HEK293 (cell line): ENCODE data around the gene SUSD6.

ENCODE experiments used
- KLF10 ChIP-seq: fragments of 450-650 bp; IDR thresholded peaks from 2 replicates; pipeline ENCODE4 v1.5.1; 2018; ENCODE audit warnings: missing biosample characterization, mild to moderate bottlenecking, missing genetic modification characterization
- ZBTB44 ChIP-seq: fragments of 450-650 bp; IDR thresholded peaks from 2 replicates; pipeline ENCODE4 v1.5.1; 2018; ENCODE audit warnings: missing biosample characterization, mild to moderate bottlenecking, missing genetic modification characterization
- ZNF24 ChIP-seq: fragments of 450-650 bp; formaldehyde crosslinking; IDR thresholded peaks from 2 replicates; pipeline ENCODE4 v1.5.1; 2016; ENCODE audit warnings: missing biosample characterization, missing genetic modification characterization
- ZNF280D ChIP-seq: fragments of 450-650 bp; formaldehyde crosslinking; IDR thresholded peaks from 2 replicates; pipeline ENCODE4 v1.5.1; 2016; ENCODE audit warnings: missing biosample characterization, missing genetic modification characterization
- ZNF549 ChIP-seq: fragments of 450-650 bp; IDR thresholded peaks from 2 replicates; pipeline ENCODE4 v1.5.1; 2018; ENCODE audit warnings: missing biosample characterization, missing genetic modification characterization, mild to moderate bottlenecking, inconsistent platforms, moderate library complexity
- TF ChIP-seq, protein P1 (sequence below): fragments of 450-650 bp; formaldehyde crosslinking; IDR thresholded peaks from 2 replicates; pipeline ENCODE4 v1.5.1; 2016; ENCODE audit warnings: missing biosample characterization, missing genetic modification characterization
- TF ChIP-seq, protein P2 (sequence below): fragments of 450-650 bp; formaldehyde crosslinking; IDR thresholded peaks from 2 replicates; pipeline ENCODE4 v1.5.1; 2016; ENCODE audit warnings: missing biosample characterization, missing genetic modification characterization

DNA sequence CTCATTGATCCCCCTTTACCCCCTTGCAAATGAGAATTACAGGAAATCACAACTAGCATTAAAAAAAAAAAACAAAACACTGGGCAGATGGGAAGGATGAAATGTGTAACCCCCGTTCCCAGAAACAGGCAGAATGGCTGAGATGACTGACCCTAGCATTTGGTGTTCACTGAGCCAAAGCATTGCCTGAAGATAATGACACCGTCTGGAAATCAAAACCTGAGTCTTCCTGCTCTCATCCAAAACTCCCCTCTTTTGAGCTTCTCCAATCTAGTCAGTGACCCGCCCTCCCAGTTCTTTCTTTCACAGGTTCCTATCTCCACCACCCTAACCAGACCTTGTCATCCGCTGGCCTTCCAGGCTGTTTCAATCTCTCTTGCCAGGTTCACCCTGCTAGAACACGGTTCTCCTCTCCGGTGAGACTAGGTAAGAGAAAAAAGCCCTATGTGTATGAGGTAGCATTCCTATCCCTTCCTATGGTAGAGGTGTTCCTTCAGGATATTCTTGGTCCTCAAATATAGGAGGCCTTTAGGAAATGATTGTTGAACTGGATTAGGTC, 21.3 kb downstream of the SUSD6 start:
- TF ChIP-seq, protein P1, sequence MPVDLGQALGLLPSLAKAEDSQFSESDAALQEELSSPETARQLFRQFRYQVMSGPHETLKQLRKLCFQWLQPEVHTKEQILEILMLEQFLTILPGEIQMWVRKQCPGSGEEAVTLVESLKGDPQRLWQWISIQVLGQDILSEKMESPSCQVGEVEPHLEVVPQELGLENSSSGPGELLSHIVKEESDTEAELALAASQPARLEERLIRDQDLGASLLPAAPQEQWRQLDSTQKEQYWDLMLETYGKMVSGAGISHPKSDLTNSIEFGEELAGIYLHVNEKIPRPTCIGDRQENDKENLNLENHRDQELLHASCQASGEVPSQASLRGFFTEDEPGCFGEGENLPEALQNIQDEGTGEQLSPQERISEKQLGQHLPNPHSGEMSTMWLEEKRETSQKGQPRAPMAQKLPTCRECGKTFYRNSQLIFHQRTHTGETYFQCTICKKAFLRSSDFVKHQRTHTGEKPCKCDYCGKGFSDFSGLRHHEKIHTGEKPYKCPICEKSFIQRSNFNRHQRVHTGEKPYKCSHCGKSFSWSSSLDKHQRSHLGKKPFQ (tag by site-specific recombination), result no peak
- TF ChIP-seq, protein P2, sequence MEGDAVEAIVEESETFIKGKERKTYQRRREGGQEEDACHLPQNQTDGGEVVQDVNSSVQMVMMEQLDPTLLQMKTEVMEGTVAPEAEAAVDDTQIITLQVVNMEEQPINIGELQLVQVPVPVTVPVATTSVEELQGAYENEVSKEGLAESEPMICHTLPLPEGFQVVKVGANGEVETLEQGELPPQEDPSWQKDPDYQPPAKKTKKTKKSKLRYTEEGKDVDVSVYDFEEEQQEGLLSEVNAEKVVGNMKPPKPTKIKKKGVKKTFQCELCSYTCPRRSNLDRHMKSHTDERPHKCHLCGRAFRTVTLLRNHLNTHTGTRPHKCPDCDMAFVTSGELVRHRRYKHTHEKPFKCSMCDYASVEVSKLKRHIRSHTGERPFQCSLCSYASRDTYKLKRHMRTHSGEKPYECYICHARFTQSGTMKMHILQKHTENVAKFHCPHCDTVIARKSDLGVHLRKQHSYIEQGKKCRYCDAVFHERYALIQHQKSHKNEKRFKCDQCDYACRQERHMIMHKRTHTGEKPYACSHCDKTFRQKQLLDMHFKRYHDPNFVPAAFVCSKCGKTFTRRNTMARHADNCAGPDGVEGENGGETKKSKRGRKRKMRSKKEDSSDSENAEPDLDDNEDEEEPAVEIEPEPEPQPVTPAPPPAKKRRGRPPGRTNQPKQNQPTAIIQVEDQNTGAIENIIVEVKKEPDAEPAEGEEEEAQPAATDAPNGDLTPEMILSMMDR, result no peak
- TF ChIP-seq ZNF549 (tag by site-specific recombination) (no peak), ZBTB44 (tag by site-specific recombination) (no peak), ZNF280D (no peak), KLF10 (tag by site-specific recombination) (no peak), ZNF24 (tag by site-specific recombination) (no peak)
